ENCODE results near the gene CCDC9B. TPM values are rescaled to one million over a fixed set of nuclear protein-coding genes. Genes with fewer than 3 reads are reported as not detected.

CCDC9B gene
- total RNA-seq, 2 donors from 2014 or later = 9.0 to 29.7 TPM

DNA sequence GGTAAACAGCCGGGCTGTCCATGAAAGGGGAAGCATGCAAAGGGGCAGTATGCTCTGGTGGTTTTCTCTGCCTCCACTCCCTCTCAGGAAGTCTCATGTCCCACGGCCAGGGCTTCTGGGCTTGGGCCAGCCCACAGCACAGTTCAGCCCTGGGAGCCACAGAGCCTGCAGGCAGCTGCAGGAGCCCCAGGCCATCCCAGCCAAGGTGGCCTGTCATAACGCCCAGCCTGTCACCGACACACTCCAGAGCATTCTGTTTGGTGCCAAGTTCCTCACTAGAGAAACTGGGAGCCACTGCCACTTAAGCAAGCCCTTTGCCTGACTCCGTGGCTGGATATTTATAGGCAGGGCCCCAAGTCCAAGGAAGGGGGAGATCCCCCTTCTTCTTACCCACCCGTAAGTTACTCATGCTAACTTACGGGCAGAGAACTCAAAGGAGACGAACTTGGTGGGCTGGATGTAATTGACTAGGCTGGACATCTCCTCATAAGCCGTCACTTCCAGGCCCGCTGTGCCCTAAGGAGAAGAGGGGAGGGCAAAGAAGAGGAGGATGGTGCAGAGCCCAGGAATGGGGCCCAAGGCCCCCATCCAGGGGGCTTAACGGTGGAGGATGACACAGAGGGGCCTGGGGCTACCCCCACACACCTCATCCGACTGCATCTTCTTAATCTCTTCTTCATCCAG, 44.7 kb downstream of the CCDC9B start:
- Histone ChIP-seq H3K36me3 (no peaks in the 10 kb centered on the region), H3K27ac (no peak overlapping the region), H3K4me1 (replicated peaks) (no peaks in the 10 kb centered on the region), H3K9me3 (no peaks in the 10 kb centered on the region), H3K27me3 (replicated peaks; ENCODE audit: insufficient read depth) (no peaks in the 10 kb centered on the region), H3K4me3 (no peak overlapping the region)
- no peak for TF ChIP-seq POLR2AphosphoS5 (IDR thresholded peaks at IDR 0.05)
- no peak for TF ChIP-seq POLR2A (IDR thresholded peaks at IDR 0.05)
- TF ChIP-seq, protein P1, sequence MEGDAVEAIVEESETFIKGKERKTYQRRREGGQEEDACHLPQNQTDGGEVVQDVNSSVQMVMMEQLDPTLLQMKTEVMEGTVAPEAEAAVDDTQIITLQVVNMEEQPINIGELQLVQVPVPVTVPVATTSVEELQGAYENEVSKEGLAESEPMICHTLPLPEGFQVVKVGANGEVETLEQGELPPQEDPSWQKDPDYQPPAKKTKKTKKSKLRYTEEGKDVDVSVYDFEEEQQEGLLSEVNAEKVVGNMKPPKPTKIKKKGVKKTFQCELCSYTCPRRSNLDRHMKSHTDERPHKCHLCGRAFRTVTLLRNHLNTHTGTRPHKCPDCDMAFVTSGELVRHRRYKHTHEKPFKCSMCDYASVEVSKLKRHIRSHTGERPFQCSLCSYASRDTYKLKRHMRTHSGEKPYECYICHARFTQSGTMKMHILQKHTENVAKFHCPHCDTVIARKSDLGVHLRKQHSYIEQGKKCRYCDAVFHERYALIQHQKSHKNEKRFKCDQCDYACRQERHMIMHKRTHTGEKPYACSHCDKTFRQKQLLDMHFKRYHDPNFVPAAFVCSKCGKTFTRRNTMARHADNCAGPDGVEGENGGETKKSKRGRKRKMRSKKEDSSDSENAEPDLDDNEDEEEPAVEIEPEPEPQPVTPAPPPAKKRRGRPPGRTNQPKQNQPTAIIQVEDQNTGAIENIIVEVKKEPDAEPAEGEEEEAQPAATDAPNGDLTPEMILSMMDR (IDR thresholded peaks at IDR 0.05) = no peak
- DNase-seq (ENCODE audit: low spot score) = no peak
- 62% methylated on average over 12 of the region's 12 CpGs for WGBS
- intact Hi-C loops (cut with DNase I) = no loop called here

DNA sequence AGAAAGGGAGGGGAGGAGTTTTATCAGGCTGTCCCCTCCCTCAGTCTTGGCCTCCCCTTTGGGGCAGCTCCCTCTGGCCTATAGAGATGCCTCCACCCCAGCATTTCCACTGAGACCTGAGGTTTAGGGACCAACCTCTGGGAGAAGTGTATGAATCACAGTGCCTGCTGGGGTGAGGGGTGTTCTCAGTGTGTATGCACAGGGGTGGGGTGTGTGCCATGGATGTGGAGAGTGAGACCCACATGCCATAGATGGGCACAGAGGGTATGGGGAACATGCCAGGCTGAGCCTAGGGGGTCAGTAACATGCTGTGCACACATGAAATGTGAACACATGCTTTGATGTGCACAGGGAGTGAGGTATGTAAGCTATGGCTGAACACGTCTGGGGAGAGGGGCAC, 45.4 kb downstream of the CCDC9B start:
- WGBS = 86% methylated on average over 1 of the region's 1 CpG
- Histone ChIP-seq H3K9me3 (no peaks in the 10 kb centered on the region), H3K27ac (no peak overlapping the region), H3K27me3 (replicated peaks; ENCODE audit: insufficient read depth) (no peaks in the 10 kb centered on the region), H3K36me3 (no peaks in the 10 kb centered on the region), H3K4me1 (replicated peaks) (no peaks in the 10 kb centered on the region), H3K4me3 (no peak overlapping the region)
- intact Hi-C loops (cut with DNase I) = no loop called here
- DNase-seq (ENCODE audit: low spot score) = no peak
- no peak for TF ChIP-seq POLR2A (IDR thresholded peaks at IDR 0.05)
- no peak for TF ChIP-seq POLR2AphosphoS5 (IDR thresholded peaks at IDR 0.05)
- TF ChIP-seq, protein P1 (IDR thresholded peaks at IDR 0.05) = no peak

DNA sequence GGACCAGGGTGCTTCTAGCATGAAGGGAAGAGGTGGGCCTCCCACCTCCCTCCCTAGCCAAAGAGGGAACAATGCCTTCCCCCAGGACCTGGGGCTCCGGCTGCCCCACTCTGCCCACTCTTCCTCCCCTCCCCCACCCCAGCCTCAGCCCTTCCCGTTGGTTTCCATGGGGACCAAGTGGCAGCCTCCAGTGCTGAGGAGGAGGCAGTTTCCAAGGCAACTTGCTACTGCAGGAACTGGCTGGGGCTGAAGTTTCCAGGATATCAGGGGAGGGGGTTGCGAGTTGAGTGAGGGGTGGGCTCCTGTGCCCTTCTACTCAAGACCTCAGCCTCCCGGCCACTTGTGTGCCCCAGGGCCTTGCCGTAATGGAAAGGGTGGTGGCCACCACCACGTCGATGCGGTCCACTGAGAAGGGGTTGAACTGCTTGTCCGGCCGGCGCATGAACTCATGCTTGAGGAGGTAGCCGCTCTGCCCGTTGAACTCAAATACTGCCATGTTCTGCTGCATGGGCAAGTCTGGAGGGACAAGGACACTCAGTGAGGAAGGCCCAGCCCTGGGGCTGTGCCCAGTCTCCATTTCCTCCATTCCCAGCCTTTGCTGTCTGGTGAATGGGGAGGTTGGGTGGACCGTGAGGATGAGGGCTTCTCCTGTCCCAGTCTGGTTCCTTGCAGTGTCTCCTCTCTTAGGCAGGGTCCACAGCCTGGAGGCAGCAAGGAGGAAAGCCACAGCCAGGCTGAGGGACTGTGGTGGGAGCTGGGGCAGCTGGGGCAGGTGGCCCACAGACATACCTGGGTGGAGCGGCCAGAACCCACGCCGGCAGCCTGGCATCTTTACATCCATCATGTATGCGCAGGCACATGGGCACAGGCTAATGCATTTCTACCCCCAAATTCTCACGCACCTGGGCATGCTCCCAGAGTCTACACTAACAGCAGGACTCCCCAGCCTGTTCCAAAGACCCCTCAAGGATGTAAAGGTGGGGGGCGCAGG, 46.5 kb downstream of the CCDC9B start:
- WGBS = 87% methylated on average over 20 of the region's 20 CpGs
- Histone ChIP-seq H3K27ac (no peak overlapping the region), H3K9me3 (no peaks in the 10 kb centered on the region), H3K4me3 (no peak overlapping the region), H3K27me3 (replicated peaks; ENCODE audit: insufficient read depth) (no peaks in the 10 kb centered on the region), H3K4me1 (replicated peaks) (no peaks in the 10 kb centered on the region), H3K36me3 (no peaks in the 10 kb centered on the region)
- intact Hi-C loops (cut with DNase I) = no loop called here
- DNase-seq (ENCODE audit: low spot score) = no peak
- no peak for TF ChIP-seq POLR2A (IDR thresholded peaks at IDR 0.05)
- TF ChIP-seq, protein P1 (IDR thresholded peaks at IDR 0.05) = no peak
- no peak for TF ChIP-seq POLR2AphosphoS5 (IDR thresholded peaks at IDR 0.05)

DNA sequence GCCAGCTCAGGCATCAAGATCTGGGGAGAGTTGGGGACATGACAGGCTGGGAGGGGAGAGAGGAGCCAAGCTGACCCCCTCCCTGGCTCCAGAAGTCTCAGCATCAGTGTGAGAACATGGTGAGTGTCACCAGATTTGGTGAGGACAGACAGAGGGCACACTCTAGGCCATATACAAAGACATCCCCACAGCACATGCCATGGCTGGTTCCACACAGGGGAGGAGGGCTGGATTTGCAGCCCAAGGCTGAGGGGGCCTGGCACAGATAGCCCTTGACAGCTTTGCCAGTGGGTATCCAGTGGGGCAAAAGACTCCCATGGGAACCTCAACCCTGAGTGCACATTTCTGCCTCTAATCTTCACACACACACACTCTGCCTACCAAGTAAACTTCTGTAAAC, 47.7 kb downstream of the CCDC9B start:
- H3K36me3 ChIP-seq = no peaks in the 10 kb centered on the region
- H3K4me3 ChIP-seq = no peak overlapping the region

More for the DNA sequence above, 47.7 kb downstream of the CCDC9B start:
- DNase-seq (ENCODE audit: low spot score) = no peak
- Histone ChIP-seq H3K27ac (no peak overlapping the region), H3K4me1 (replicated peaks) (no peaks in the 10 kb centered on the region), H3K27me3 (replicated peaks; ENCODE audit: insufficient read depth) (no peaks in the 10 kb centered on the region), H3K9me3 (no peaks in the 10 kb centered on the region)
- intact Hi-C loops (cut with DNase I) = no loop called here
- TF ChIP-seq POLR2A (IDR thresholded peaks at IDR 0.05) (no peak), POLR2AphosphoS5 (IDR thresholded peaks at IDR 0.05) (no peak)
- TF ChIP-seq, protein P1 (IDR thresholded peaks at IDR 0.05) = no peak

All from prostate gland (tissue), 2 donors.